GM12892 (cell line): ENCODE data around the gene OR1F1.

Experiments used
- DNase-seq: peaks from one replicate; pipeline ENCODE4 v3.0.0; 2011; ENCODE audit not compliant: insufficient read length
- FAIRE-seq: peaks from 2 replicates; lab custom pipeline; 2011; peaks lifted over from hg19 to GRCh38; lab: Jason Lieb, UNC
- POLR2A ChIP-seq: IDR thresholded peaks from 2 replicates; pipeline ENCODE4 v1.6.1; 2011; ENCODE audit warnings: low read depth, low read length, control low read depth
- POLR2AphosphoS5 ChIP-seq: IDR thresholded peaks from 2 replicates; pipeline ENCODE4 v1.6.1; 2011; ENCODE audit warnings: low read depth, low read length, control low read depth
- TAF1 ChIP-seq: IDR thresholded peaks from 2 replicates; pipeline ENCODE4 v1.6.1; 2011; ENCODE audit warnings: low read depth, mild to moderate bottlenecking, control low read depth, low read length, borderline replicate concordance

OR1F1 gene

DNA sequence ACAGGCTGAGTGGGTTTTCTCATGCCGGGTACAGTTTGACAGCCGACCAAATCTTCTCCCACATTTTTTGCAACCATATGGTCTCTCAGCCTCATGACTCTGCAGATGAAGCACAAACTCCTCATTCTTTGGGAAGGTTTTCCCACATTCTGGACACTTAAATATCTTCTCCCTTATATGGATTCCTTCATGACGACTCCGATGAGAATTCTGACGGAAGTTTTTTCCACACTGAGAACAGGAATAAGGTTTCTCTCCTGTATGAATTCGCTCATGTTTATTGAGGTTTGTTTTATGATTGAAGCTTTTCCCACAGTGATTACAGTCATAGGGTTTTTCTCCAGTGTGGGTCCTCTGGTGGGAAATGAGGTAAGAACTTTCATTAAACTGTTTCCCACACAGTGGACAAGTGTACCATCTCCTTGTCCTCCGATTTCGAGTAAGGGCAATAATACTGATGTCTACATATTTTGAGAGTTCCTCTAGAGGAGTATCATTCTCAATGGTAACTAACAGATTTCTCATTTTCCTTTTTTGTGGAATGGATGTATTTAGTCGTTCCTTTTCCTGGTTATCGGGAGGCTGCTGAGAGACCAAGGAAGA, 36.0 kb downstream of the OR1F1 start:
- FAIRE-seq (no peak), DNase-seq (no peak)
- no peak for TF ChIP-seq POLR2A
- no peak for TF ChIP-seq TAF1
- no peak for TF ChIP-seq POLR2AphosphoS5

DNA sequence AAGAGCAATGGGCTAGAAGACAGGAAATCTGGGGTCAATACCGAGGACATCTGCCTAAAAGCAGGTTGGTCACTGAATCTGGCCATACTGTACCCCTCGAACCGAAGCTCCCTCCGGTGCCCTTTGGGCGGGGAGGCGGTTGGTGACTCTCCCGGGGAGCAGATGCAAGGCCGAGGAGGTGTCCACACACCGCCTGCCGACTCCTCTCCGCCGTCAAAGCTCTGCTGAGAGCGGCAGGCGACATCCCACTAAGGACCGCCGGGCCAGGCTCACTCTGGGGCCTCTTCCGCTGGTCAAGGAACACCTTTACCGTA, 46.5 kb downstream of the OR1F1 start:
- FAIRE-seq, result no peak
- peak; percentile 26 for DNase-seq
- TF ChIP-seq POLR2A (no peak), POLR2AphosphoS5 (no peak), TAF1 (no peak)

DNA sequence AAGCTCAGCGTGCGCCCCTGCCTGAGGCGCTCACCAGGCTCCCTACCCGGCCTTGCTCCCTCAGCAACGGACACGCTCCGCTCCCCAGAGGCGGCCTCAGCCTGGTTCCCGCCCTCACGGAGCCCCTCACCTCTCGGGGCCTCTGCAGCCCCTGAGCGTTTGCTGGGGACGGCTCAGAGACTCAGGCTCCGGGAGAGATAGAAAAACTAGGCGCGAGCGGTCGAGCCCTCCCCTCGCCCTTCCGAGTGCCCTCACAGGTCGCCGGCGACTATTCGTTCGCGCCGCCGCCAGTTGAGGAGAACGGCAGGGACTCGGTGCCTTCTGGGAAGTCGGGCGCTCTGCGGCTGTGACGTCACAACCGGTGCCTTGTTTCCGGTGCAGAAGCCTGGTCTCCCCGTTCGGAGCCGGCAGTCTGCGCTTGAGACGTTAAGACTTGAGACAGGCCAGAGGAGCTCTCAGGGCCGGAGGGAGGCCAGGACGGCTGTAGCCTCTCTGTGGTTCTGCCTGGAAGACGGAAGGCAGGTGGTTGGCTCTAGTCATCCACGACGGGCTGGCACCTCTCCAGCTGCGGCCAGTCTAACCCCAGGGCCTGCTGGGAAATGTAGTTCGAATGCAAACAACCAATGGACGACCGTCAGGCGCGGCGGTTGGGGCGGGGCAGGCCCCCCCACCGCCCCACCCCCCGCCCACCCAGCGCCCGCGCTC, 47.0 kb downstream of the OR1F1 start, which contains the start of gene ZNF200:
ZNF200 (minus strand) TSS at position 302 of the 705 bp plus-strand sequence. CDS start 1,403 bp downstream, outside the sequence.
- FAIRE-seq, result peak; percentile 99
- TF ChIP-seq POLR2A (peak; percentile 93), POLR2AphosphoS5 (peak; percentile 86), TAF1 (peak; percentile 63; the same call in 1 of the 2 replicates)

GRCh38 chr16:3235856-3236669, 48.1 kb downstream of the OR1F1 start:
- no peak for DNase-seq
- TF ChIP-seq POLR2AphosphoS5 (no peak), POLR2A (no peak), TAF1 (no peak)
- FAIRE-seq, result no peak

More for the DNA sequence above, 47.0 kb downstream of the OR1F1 start, which contains the start of gene ZNF200:
- DNase-seq, result peak; percentile 93

DNA sequence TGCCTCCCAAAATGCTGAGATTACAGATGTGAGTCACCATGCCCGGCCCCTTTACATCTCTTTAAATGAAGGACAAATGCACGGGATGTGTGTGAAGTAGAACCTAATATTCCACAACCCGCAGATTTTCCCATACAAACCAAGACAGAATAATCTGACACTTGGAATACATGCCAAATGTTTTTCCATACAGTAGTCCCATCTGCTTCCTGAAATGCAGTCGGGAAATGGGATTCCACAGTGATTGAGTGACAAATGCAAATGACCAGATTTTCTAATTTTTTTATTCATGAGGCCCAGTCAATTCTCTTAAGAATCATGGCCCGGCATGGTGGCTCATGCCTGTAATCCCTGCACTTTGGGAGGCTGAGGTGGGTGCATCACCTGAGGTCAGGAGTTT, 53.8 kb downstream of the OR1F1 start:
- DNase-seq, result no peak
- TF ChIP-seq POLR2A, result no peak
- TF ChIP-seq POLR2AphosphoS5, result no peak
- FAIRE-seq, result no peak

DNA sequence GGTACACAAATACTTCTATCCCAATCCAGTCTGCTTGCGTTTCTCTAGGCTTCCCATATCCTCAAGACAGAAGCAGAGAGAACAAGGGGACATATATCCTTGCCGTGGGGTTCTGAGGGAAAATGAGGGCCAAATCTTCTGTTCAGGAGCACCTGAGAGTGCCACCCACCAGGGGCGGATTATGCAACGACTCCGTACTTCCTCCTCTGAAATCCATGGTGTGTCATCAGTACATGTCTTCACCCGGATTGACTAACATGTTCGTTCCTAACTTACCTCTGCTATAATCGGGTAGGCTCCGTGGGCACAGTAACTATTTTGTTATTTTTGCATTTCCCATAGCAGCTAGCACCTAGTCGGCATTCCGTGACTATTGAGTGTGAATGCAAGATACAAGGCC, 54.7 kb downstream of the OR1F1 start:
- FAIRE-seq, result no peak
- DNase-seq, result no peak
- no peak for TF ChIP-seq POLR2AphosphoS5
- no peak for TF ChIP-seq TAF1
- no peak for TF ChIP-seq POLR2A

GRCh38 chr16:3243882-3244281, 55.9 kb downstream of the OR1F1 start:
- no peak for FAIRE-seq
- no peak for DNase-seq
- no peak for TF ChIP-seq POLR2AphosphoS5
- no peak for TF ChIP-seq TAF1
- no peak for TF ChIP-seq POLR2A

- no peak for FAIRE-seq
- TF ChIP-seq POLR2AphosphoS5, result no peak
- TF ChIP-seq TAF1, result no peak
- no peak for TF ChIP-seq POLR2A
- DNase-seq, result no peak
Observed at GRCh38 chr16:3246002-3246401, 58.0 kb downstream of the OR1F1 start.

DNA sequence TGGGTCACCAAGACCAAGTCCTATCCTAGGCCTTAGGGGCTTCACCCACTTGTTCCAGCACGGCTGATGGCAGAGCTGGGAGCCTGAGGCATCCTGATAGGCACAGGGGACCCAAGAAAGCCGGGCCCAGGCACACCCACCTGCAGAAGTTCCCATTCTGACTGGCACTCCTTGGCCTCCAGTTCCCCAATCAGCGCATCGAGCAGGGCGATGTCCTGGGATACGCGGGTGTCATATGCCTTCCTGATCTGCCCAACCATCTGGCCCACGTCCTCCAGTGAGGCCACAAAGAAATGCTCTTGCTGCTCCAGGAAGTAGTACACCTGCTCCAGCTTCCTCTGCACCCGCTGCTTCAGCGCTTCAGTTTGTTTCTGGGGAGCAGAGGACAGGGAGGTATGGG, 58.9 kb downstream of the OR1F1 start:
- TF ChIP-seq POLR2AphosphoS5 (no peak), TAF1 (no peak), POLR2A (no peak)
- no peak for FAIRE-seq

DNA sequence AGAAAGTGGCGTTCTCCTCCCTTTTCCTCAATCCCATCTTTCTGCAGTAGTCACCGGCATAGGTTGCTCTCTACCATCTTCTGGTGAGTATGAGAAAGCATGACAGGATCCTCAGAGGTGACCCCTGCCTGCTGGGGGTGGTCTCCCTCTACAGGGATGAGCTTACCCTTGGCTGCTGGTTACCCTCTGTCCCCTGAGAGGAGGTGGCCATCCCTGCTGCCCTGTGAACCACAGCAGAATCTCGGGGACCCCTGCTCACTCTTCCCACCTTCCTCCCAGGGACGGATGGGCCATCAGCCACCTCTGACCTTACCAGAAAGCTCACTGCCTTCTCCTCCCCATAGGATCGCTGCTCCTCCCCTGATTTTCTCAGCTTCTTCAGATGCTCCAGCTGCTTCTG, 60.6 kb downstream of the OR1F1 start:
- TF ChIP-seq POLR2A (no peak), TAF1 (no peak), POLR2AphosphoS5 (no peak)
- FAIRE-seq, result no peak
- no peak for DNase-seq

More for the DNA sequence above, 58.9 kb downstream of the OR1F1 start:
- DNase-seq, result no peak

DNA sequence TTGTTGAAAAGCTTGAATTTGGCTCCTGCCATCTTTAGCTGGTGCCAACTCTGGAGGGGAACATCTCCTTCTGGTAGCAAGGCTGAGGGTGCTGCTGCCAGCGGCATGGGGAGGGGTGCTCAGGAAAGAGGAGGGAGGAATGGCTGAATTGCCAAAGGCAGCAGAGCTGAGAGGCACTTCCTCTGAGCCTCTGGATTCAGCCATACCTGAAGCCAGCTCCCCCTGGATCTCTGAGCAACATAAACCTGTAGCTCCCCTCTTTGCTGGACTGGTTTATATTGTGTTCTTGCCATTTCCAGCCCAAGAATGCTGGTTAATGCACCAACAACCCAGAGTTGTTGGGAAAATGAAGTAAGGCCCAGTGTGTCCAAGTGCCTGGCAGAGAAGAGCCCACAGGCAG, 61.0 kb downstream of the OR1F1 start:
- no peak for FAIRE-seq
- TF ChIP-seq POLR2A, result no peak
- TF ChIP-seq POLR2AphosphoS5, result no peak
- no peak for TF ChIP-seq TAF1
- DNase-seq, result no peak

GRCh38 chr16:3249451-3249850, 61.4 kb downstream of the OR1F1 start:
- no peak for TF ChIP-seq POLR2A
- no peak for TF ChIP-seq POLR2AphosphoS5
- no peak for TF ChIP-seq TAF1
- FAIRE-seq (no peak), DNase-seq (no peak)
